LNCAP (cell line): ENCODE measurements around the gene EEF1G.

ENCODE experiments used
- TF ChIP-seq, protein P1 (sequence below): fragments of 450-650 bp; IDR thresholded peaks from 2 replicates; pipeline ENCODE4 v1.5.1; 2017; ENCODE audit warnings: mild to moderate bottlenecking

EEF1G gene

DNA sequence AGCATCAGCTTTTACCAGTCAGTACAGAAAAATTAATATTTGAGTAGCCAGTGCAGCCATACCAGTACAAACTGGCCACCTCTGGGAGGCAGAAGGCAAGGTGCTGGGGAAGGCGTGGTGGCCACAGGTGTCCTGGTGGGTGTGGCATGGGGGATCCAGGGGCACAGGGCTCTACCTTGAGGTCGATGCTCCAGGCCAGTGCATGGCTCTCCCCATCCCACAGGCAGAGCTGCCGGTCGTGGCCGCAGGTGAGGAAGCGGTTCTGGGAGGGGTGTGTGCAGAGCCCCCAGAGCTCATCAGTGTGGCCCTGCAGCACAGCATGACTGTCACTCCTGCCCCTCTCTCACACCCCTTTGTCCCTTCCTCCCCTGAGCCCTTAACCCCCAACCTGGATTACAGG, 31.8 kb upstream of the EEF1G start:
- TF ChIP-seq, protein P1, sequence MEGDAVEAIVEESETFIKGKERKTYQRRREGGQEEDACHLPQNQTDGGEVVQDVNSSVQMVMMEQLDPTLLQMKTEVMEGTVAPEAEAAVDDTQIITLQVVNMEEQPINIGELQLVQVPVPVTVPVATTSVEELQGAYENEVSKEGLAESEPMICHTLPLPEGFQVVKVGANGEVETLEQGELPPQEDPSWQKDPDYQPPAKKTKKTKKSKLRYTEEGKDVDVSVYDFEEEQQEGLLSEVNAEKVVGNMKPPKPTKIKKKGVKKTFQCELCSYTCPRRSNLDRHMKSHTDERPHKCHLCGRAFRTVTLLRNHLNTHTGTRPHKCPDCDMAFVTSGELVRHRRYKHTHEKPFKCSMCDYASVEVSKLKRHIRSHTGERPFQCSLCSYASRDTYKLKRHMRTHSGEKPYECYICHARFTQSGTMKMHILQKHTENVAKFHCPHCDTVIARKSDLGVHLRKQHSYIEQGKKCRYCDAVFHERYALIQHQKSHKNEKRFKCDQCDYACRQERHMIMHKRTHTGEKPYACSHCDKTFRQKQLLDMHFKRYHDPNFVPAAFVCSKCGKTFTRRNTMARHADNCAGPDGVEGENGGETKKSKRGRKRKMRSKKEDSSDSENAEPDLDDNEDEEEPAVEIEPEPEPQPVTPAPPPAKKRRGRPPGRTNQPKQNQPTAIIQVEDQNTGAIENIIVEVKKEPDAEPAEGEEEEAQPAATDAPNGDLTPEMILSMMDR = no peak

DNA sequence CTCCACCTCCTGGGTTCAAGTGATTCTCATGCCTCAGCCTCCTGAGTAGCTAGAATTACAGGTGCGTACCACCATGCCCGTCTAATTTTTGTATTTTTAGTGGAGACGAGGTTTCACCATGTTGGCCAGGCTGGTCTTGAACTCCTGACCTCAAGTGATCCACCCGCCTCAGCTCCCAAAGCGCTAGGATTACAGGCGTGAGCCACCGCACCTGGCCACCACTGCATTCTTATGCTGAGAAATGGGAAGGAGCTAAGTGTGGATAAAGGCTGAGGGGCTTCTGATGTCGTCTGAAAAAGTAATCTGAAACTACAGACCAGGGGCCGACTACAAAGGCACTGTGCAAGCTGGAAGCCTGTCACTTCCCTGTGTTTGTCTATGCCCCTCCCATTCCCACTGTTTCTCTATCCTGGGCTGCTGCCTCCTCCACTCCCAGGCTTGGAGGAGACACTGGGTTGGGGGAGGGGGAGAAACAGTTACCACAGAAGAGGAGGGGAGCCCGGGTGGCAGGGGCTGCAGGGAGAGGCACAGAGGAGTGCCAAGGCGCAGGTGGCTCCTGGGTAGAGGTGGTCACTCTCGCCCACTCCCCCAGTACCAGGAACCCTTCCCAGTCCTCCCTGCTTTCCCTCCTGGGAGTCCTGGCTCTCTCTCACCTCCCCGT, 30.9 kb upstream of the EEF1G start:
- TF ChIP-seq, protein P1 = no peak

DNA sequence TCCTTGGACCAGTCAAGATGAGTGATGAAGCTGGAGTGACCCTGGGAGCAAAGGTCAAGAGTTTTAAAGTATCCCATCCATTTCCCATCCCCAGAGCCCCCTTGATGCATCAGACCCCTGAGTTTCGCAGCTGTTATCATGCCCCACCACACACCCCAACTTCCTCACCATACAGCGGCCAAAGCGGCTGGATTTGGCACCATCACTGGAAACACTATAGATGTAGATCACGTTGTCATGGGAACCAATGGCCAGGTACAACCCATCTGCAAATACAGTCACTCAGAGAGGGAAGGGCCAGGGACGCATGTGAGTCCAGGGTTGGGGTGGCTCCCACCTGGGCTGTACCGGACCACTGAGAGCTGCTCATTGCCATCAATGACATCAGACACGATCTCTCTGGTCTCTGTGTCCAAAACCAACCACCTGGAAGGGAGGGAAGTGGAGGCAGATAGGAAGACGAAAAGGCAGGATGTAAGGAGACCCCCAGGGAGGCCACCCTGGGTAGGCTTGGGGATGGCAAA, 30.1 kb upstream of the EEF1G start:
- TF ChIP-seq, protein P1 = no peak

DNA sequence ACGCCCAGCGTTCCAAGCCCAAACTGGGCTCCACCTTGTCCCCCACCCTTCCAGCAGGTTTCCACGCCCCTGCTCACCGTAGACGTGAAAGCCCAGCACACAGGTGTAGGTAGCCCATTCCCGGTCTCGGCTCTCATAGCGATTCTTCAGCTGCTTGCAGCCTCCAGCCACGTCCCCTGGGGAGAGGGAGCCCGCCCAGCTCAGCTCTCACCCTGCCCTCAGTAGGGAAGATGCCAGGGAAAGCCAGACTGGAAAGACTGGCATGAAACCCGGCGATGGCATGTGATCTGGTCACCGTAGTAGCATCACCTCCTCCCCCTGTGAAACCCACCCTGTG, 29.3 kb upstream of the EEF1G start:
- TF ChIP-seq, protein P1 = no peak

DNA sequence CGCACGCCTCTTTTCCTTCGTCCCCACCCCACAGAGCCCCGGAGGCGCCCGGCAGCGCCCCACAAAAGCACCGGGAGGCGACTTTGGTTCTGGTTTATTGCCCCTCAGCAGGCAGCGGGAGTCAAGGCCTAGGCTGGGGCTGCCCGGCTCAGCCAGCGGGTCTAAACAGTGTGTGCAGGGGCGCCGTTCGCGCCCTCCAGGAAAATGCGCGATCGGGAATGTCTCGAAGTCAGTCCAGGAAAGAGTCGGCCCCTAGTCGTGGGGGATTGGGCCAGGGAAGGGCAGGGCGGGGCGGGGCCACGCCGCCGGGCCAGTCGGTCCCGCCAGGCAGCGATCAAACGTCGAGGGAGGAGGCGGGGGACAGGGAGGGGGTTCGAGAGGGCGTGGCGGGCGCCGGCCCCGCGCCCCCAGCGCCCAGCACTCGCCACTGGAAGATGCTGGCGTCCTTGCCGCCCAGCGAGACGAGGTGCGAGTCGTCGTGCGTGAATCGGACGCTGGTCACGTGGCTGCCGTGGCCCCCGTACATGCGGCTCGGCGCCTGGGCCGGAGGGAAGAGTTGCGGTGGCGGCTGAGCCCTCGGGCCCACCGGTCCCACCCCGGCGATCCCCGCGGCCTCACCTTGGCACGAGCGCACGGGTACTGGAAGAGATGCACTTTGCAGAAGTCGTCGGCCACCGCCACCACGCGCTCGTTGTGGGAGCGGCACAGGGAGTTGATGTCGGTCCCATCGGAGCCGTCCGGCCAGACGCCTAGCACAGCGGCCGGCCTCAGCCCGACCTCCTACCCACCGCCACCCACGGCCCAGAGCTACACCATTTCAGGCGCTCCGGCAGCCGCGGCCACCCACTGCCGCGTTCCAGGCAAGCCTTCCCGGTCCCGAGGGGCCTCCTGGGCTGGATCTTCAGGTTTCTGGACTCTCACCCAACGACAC, 28.7 kb upstream of the EEF1G start:
- TF ChIP-seq, protein P1 = no peak

DNA sequence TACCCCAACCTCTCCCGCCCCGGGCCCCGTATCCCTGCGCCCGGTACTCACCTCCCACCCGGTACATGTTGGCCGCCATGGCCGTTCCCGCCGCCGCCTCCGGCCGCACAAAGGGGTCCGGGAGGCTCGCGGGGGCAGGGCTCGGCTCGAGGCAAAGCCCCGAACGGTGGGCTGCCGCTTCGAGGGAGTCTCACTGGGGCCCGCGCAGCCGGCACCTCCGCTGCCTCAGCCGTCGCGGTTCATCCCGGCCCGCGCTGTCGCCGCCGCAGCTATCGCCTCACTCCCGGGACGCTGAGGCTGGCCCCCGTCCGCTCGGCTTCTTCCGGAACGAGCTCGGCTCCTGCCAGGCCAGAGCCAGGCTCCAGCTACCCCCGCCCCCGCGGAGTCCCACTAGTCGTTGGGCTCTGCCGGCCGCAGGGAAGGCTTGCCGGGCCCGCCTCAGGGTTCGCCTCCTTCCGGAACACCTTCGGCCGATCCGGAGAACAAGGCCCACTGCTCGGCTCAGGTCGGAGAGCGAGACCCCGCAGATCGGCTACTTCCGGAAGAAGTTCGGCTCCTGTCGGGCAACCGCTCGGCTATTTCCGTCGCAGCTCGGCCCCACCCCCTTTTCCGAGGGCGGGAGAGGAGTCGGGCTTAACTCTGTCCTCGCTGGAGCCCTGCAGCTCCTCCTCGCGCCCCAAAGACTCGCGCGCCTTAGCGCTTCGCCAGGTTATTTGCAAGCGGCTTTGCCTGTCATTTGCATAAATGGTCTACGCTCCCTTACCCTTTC, 27.9 kb upstream of the EEF1G start, which contains the start of gene MTA2:
MTA2 (minus strand) TSS at position 494 of the 769 bp plus-strand sequence; CDS start at position 79, 415 bp downstream.
- TF ChIP-seq, protein P1 = no peak

DNA sequence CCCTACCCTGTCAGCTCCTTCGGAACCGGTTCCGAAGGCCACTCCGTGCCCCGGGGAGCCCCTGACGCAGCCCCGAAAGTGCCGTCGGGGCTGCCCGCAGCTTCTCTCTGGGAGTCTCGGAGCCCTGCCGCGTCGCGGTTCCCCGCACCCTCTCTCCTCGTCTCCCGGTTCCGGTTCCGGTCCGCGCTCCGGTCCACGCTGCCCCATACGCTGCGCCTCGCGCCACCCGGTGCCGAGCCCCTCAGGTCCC, 27.4 kb upstream of the EEF1G start:
- TF ChIP-seq, protein P1 = no peak
